Calu3 (cell line): ENCODE measurements around the gene TMEM63C. TPM values are rescaled to one million over a fixed set of nuclear protein-coding genes. Genes with fewer than 3 reads are reported as not detected.

Experiments used
- BruUV-seq: library from RNA; stranded (reverse); fragments of 400-500 nt; replicated peaks from 2 replicates; lab custom pipeline; 2021; lab: Mats Ljungman, UMichigan
- CTCF ChIA-PET: fragments of 300-600 bp; sonication (Branson Sonifier 250); formaldehyde crosslinking; loops from one replicate; lab custom pipeline; 2022; ENCODE audit warnings: antibody characterized with exemption; lab: Charles Lee
- DNase-seq: peaks from one replicate; pipeline ENCODE4 v3.0.0; 2022
- H3K27ac Mint-ChIP-seq: one replicate; pipeline ENCODE4 v1.8.0; 2022; ENCODE audit warnings: mixed read lengths; ENCODE audit not compliant: unreplicated experiment
- H3K27me3 Mint-ChIP-seq: one replicate; pipeline ENCODE4 v1.8.0; 2022; ENCODE audit warnings: mixed read lengths; ENCODE audit not compliant: unreplicated experiment
- H3K36me3 Mint-ChIP-seq: one replicate; pipeline ENCODE4 v1.8.0; 2022; ENCODE audit warnings: mild to moderate bottlenecking, moderate library complexity, mixed read lengths; ENCODE audit not compliant: insufficient read depth, unreplicated experiment
- H3K4me1 Mint-ChIP-seq: one replicate; pipeline ENCODE4 v1.8.0; 2022; ENCODE audit warnings: mild to moderate bottlenecking, low read depth, mixed read lengths; ENCODE audit not compliant: unreplicated experiment
- H3K4me3 Mint-ChIP-seq: one replicate; pipeline ENCODE4 v1.8.0; 2022; ENCODE audit warnings: mild to moderate bottlenecking, low read depth, moderate library complexity, mixed read lengths; ENCODE audit not compliant: unreplicated experiment
- H3K9me3 Mint-ChIP-seq: one replicate; pipeline ENCODE4 v1.8.0; 2022; ENCODE audit warnings: low read depth, mixed read lengths; ENCODE audit not compliant: unreplicated experiment
- intact Hi-C: fragments of 100-400 bp; cut with micrococcal nuclease; formaldehyde crosslinking; loops from one replicate; pipeline ENCODE4 v1.10.0; 2022; ENCODE audit not compliant: unreplicated experiment
- total RNA-seq: library from RNA; stranded (reverse); gene quantifications from 2 replicates; pipeline ENCODE4 v1.2.3, GENCODE V29; 2022
- TF ChIP-seq, protein P1 (sequence below): fragments of 200-600 bp; IDR thresholded peaks from one replicate; pipeline ENCODE4 v1.8.0; 2022; ENCODE audit warnings: antibody characterized with exemption; ENCODE audit not compliant: unreplicated experiment

The TMEM63C gene
- total RNA-seq, 1 experiment from 2014 or later = 1.1 TPM

DNA sequence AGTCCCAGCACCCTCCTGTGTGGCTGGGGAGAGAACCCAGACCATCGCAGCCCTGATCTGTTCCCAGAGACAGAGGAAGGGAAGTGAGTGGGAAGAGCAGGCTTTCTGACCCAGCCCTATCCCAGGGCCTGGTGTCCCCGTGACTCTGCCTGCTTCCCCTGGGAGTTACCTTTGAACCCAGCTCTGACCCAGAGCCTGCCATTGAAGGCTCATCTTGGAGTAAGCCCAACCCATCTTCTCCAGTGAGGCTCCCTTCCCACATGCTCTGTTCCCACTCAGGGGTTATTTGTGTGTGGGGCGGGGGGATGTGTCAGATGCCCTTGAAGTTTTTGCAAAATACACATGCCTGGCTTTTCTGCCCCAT lies 6.0 kb downstream of the TMEM63C start:
- H3K27ac Mint-ChIP-seq = no peak overlapping the region
- H3K36me3 Mint-ChIP-seq = no peaks in the 10 kb centered on the region
- BruUV-seq = no TSS peak
- intact Hi-C loops = no loop called here
- H3K4me1 Mint-ChIP-seq = no peaks in the 10 kb centered on the region
- TF ChIP-seq, protein P1, sequence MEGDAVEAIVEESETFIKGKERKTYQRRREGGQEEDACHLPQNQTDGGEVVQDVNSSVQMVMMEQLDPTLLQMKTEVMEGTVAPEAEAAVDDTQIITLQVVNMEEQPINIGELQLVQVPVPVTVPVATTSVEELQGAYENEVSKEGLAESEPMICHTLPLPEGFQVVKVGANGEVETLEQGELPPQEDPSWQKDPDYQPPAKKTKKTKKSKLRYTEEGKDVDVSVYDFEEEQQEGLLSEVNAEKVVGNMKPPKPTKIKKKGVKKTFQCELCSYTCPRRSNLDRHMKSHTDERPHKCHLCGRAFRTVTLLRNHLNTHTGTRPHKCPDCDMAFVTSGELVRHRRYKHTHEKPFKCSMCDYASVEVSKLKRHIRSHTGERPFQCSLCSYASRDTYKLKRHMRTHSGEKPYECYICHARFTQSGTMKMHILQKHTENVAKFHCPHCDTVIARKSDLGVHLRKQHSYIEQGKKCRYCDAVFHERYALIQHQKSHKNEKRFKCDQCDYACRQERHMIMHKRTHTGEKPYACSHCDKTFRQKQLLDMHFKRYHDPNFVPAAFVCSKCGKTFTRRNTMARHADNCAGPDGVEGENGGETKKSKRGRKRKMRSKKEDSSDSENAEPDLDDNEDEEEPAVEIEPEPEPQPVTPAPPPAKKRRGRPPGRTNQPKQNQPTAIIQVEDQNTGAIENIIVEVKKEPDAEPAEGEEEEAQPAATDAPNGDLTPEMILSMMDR = no peak
- CTCF ChIA-PET = no interaction called here
- DNase-seq = no peak
- H3K27me3 Mint-ChIP-seq = peaks cover 54% of the 10 kb centered on the region
- H3K9me3 Mint-ChIP-seq = no peaks in the 10 kb centered on the region
- no peak overlapping the region for H3K4me3 Mint-ChIP-seq

DNA sequence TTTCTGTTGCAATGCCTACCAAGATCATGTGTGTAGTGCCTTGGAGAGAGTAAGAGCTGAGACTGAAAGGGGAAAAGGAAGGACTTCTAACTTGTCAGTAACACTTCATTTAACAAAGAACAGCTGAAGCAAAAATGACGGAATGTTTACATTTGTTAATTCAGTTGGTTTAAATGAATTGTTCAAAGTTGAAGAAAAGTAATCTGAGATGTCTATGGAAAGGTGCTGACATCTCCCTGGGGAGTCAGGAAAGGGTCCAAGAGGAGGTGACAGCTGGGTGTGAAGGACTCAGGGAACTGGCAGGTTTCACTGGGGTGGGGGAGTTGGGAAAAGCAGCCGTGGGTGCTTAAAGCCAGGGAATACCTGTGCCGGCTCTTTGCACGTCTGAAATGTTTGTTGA lies 7.9 kb downstream of the TMEM63C start:
- intact Hi-C loops = no loop called here
- Mint-ChIP-seq H3K9me3 (no peaks in the 10 kb centered on the region), H3K27me3 (peaks cover 65% of the 10 kb centered on the region), H3K4me1 (no peaks in the 10 kb centered on the region), H3K4me3 (no peak overlapping the region), H3K36me3 (no peaks in the 10 kb centered on the region), H3K27ac (no peak overlapping the region)
- CTCF ChIA-PET = no interaction called here
- BruUV-seq = no TSS peak
- TF ChIP-seq, protein P1 = no peak
- no peak for DNase-seq

DNA sequence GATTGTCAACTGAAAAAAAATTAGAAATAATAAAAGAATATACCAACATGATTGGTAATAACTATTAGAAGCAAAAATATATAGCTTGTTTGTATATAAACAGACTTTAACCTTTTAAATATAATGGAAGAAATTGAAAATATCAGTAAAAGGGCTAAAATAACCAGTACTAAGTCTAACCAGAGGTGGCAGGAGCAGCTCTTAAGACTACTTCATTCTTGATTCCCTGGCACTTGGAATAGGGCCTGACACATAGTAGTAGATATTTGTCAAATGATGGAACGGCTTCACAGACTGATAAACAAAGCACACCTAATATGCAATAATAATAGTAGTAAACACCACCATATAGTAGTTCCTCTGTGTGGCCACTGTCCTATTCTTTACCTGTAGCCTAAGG lies 9.4 kb downstream of the TMEM63C start:
- no peaks in the 10 kb centered on the region for H3K36me3 Mint-ChIP-seq
- TF ChIP-seq, protein P1 = no peak
- no peak overlapping the region for H3K27ac Mint-ChIP-seq
- H3K27me3 Mint-ChIP-seq = peaks cover 76% of the 10 kb centered on the region
- H3K4me3 Mint-ChIP-seq = no peak overlapping the region
- H3K4me1 Mint-ChIP-seq = no peaks in the 10 kb centered on the region
- no TSS peak for BruUV-seq
- H3K9me3 Mint-ChIP-seq = no peaks in the 10 kb centered on the region
- intact Hi-C loops = no loop called here
- DNase-seq = no peak
- CTCF ChIA-PET = no interaction called here

DNA sequence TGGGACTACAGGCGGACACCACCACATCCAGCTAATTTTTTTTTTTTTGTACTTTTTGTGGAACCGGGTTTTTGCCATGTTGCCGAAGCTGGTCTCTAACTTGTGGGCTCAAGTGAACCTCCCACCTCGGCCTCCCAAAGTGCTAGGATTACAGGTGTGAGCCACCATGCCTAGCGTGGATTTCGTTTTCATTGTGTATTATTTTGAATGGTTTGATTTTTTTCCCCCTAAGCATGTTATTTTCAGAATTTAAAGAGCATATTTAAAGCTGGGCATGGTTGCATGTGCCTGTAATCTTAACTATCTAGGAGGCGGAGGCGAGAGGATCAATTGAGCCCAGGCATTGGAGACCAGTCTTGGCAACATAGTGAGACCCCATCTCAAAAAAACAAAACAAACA lies 13.1 kb downstream of the TMEM63C start:
- CTCF ChIA-PET = no interaction called here
- no peak for DNase-seq
- Mint-ChIP-seq H3K4me1 (no peaks in the 10 kb centered on the region), H3K36me3 (no peaks in the 10 kb centered on the region), H3K9me3 (no peaks in the 10 kb centered on the region), H3K27ac (no peak overlapping the region), H3K27me3 (peaks cover 86% of the 10 kb centered on the region), H3K4me3 (no peak overlapping the region)
- TF ChIP-seq, protein P1 = no peak
- intact Hi-C loops = no loop called here
- BruUV-seq = no TSS peak
